Thoracic aorta (tissue), 2 donors: ENCODE results near the gene TBL1X. TPM values are rescaled to one million over a fixed set of nuclear protein-coding genes. Genes with fewer than 3 reads are reported as not detected.

Experiments
- ATAC-seq: fragments of 150-250 bp; one replicate; pipeline ENCODE4 v1.8.0; 2017; ENCODE audit warnings: low read depth; ENCODE audit not compliant: insufficient number of reproducible peaks, low FRiP score
- DNase-seq: peaks from one replicate; pipeline ENCODE4 v3.0.0-alpha.2; 2020; ENCODE audit warnings: low spot score
- H3K27ac ChIP-seq, 2 donors: fragments of 200-600 bp; sonication (generic); 1 replicate in 1 of 2; 2 replicates in 1 of 2; pipeline ENCODE4 v1.5.1; 2016; ENCODE audit warnings: mild to moderate bottlenecking in 2 of 2, moderate library complexity in 2 of 2
- H3K27me3 ChIP-seq: fragments of 200-600 bp; sonication (generic); replicated peaks from 2 replicates; pipeline ENCODE4 v1.6.0; 2016; ENCODE audit warnings: mild to moderate bottlenecking; ENCODE audit not compliant: insufficient read depth
- H3K36me3 ChIP-seq: fragments of 200-600 bp; sonication (generic); one replicate; pipeline ENCODE4 v1.5.1; 2016
- H3K4me1 ChIP-seq, 2 donors: fragments of 200-600 bp; sonication (generic); 1 replicate in 1 of 2; 2 replicates in 1 of 2; pipeline versions ENCODE4 v1.5.1 to v1.6.0; 2016; ENCODE audit warnings: low read depth in 2 of 2, mild to moderate bottlenecking in 1 of 2; ENCODE audit not compliant: control insufficient read depth in 1 of 2
- H3K4me3 ChIP-seq: fragments of 200-600 bp; sonication (generic); 2 replicates; pipeline ENCODE4 v1.5.1; 2016; ENCODE audit warnings: mild to moderate bottlenecking
- H3K9me3 ChIP-seq: fragments of 200-600 bp; sonication (generic); 2 replicates; pipeline ENCODE4 v1.5.1; 2016
- total RNA-seq, 2 donors: library from RNA; depleted of rRNA; stranded (reverse); fragments of >200 nt; gene quantifications; one replicate each; pipeline versions ENCODE4 v1.1.0 to v1.2.3, GENCODE V29; 2016
- TF ChIP-seq, protein P1 (sequence below): fragments of 200-600 bp; sonication (generic); IDR thresholded peaks from one replicate; pipeline ENCODE4 v1.5.1; 2019; ENCODE audit warnings: antibody characterized with exemption

Gene TBL1X
- total RNA-seq, 2 donors from 2014 or later, result 37.9 to 39.7 TPM

GRCh38 chrX:9635368-9635767 is 170.5 kb downstream of the TBL1X start:
- Histone ChIP-seq H3K27me3 (no peaks in the 10 kb centered on the region), H3K36me3 (no peaks in the 10 kb centered on the region), H3K4me3 (no peak overlapping the region), H3K4me1 (peaks cover 0 to 11% of the 10 kb centered on the region in 2 donors), H3K27ac (peak overlapping the region; percentile 23 to 30), H3K9me3 (no peaks in the 10 kb centered on the region)
- DNase-seq, result no peak
- TF ChIP-seq, protein P1, sequence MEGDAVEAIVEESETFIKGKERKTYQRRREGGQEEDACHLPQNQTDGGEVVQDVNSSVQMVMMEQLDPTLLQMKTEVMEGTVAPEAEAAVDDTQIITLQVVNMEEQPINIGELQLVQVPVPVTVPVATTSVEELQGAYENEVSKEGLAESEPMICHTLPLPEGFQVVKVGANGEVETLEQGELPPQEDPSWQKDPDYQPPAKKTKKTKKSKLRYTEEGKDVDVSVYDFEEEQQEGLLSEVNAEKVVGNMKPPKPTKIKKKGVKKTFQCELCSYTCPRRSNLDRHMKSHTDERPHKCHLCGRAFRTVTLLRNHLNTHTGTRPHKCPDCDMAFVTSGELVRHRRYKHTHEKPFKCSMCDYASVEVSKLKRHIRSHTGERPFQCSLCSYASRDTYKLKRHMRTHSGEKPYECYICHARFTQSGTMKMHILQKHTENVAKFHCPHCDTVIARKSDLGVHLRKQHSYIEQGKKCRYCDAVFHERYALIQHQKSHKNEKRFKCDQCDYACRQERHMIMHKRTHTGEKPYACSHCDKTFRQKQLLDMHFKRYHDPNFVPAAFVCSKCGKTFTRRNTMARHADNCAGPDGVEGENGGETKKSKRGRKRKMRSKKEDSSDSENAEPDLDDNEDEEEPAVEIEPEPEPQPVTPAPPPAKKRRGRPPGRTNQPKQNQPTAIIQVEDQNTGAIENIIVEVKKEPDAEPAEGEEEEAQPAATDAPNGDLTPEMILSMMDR, result no peak
- ATAC-seq, result no peak

DNA sequence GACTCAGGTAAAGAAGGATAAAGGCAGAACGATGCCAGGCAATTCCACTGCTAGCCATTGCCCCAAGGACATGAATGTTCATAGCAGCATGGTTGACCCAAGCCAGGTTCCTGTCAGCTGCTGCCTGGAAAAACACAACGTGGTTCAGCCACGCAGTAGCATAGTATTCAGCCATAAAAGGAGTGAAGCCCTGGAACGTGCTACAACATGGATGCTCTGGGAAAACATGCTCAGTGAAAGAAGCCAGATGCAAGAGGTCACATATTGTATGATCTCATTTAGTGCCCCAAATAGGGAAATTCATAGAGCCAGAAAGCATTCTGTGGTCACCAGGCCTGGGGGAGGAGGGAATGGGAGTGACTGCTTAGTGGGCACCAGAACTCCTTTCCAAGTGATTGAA is 170.9 kb downstream of the TBL1X start:
- DNase-seq, result no peak
- Histone ChIP-seq H3K36me3 (no peaks in the 10 kb centered on the region), H3K4me1 (peaks cover 0 to 11% of the 10 kb centered on the region in 2 donors), H3K4me3 (no peak overlapping the region), H3K27ac (peak overlapping the region; percentile 23 to 30), H3K9me3 (no peaks in the 10 kb centered on the region), H3K27me3 (no peaks in the 10 kb centered on the region)
- TF ChIP-seq, protein P1, result no peak
- ATAC-seq, result peak; percentile 60

DNA sequence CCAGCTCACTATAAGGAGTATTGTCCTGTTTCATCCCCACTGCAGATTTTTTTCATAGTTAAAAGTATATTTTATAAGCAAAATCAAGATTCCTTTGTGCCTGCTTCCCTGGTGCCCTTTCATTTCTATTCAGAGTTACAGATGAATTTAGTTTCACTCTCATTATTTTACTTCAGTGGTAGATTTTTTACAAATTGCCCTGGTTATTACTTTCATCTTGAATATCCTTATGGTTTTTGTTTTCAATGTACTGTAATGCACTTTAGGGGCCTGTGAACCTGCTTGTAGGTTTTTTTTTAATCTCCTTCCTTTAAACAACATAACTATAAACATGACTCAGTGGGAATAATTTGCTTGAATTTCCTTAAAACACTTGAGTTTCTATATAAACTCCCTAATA is 174.0 kb downstream of the TBL1X start:
- DNase-seq (no peak), ATAC-seq (no peak)
- H3K36me3 ChIP-seq, result no peaks in the 10 kb centered on the region
- H3K4me3 ChIP-seq, result no peak overlapping the region
- H3K27ac ChIP-seq, result no peak overlapping the region
- peaks cover 0 to 11% of the 10 kb centered on the region in 2 donors for H3K4me1 ChIP-seq
- no peaks in the 10 kb centered on the region for H3K9me3 ChIP-seq
- H3K27me3 ChIP-seq, result no peaks in the 10 kb centered on the region
- TF ChIP-seq, protein P1, result no peak

GRCh38 chrX:9642270-9642995 is 177.6 kb downstream of the TBL1X start:
- no peak for DNase-seq
- Histone ChIP-seq H3K27ac (no peak overlapping the region), H3K9me3 (no peaks in the 10 kb centered on the region), H3K36me3 (no peaks in the 10 kb centered on the region), H3K4me3 (no peak overlapping the region), H3K27me3 (no peaks in the 10 kb centered on the region), H3K4me1 (peaks cover 0 to 6% of the 10 kb centered on the region in 2 donors)
- TF ChIP-seq, protein P1, result no peak
- no peak for ATAC-seq

GRCh38 chrX:9643807-9644206 is 178.9 kb downstream of the TBL1X start:
- TF ChIP-seq, protein P1, result no peak
- H3K36me3 ChIP-seq, result no peaks in the 10 kb centered on the region
- ATAC-seq, result no peak

More at GRCh38 chrX:9643807-9644206, 178.9 kb downstream of the TBL1X start:
- Histone ChIP-seq H3K9me3 (no peaks in the 10 kb centered on the region), H3K27me3 (no peaks in the 10 kb centered on the region), H3K4me1 (peaks cover 0 to 19% of the 10 kb centered on the region in 2 donors), H3K4me3 (no peak overlapping the region), H3K27ac (no peak overlapping the region)
- no peak for DNase-seq
